B cell (primary cell): ENCODE results near the gene RPS18. TPM values are rescaled to one million over a fixed set of nuclear protein-coding genes. Genes with fewer than 3 reads are reported as not detected.

Source experiments
- ATAC-seq: fragments of 200-7000 bp; cut with Tn5 transposase; one replicate; pipeline ENCODE4 v1.10.0; 2021; ENCODE audit warnings: low read depth, mild to moderate bottlenecking, moderate number of reproducible peaks, moderate library complexity
- CTCF ChIA-PET: fragments of 350-600 bp; sonication (Branson Sonifier 250); formaldehyde crosslinking; loops from one replicate; lab custom pipeline; 2021; ENCODE audit warnings: antibody characterized with exemption, inconsistent platforms; lab: Charles Lee
- POLR2A ChIA-PET: fragments of 350-600 bp; sonication (Branson Sonifier 250); formaldehyde crosslinking; loops from one replicate; lab custom pipeline; 2021; ENCODE audit warnings: antibody characterized with exemption; lab: Charles Lee
- DNase-seq: peaks from one replicate; pipeline ENCODE4 v3.0.0; 2013
- H2AFZ ChIP-seq: 2 replicates; pipeline ENCODE4 v1.6.1; 2012; ENCODE audit warnings: mild to moderate bottlenecking, low read depth, low read length; ENCODE audit not compliant: insufficient read depth, poor library complexity, severe bottlenecking
- H3K27ac ChIP-seq, 2 donors: 1 replicate in 1 of 2; 2 replicates in 1 of 2; pipeline ENCODE4 v1.5.1; 2012 to 2013; ENCODE audit warnings: low read length in 2 of 2, mild to moderate bottlenecking in 2 of 2, moderate library complexity in 1 of 2
- H3K27me3 ChIP-seq, 4 experiments: fragments of 200-600 bp in 1 of 4; sonication (generic) in 1 of 4; replicated peaks in 1 of 4; 1 replicate in 2 of 4; 2 replicates in 2 of 4; pipeline versions ENCODE4 v1.6.1 to v1.7.0; 2013 to 2016; ENCODE audit warnings: low read length in 3 of 4, mild to moderate bottlenecking in 2 of 4, mixed read lengths in 1 of 4, moderate library complexity in 1 of 4; ENCODE audit not compliant: insufficient read depth in 4 of 4, control insufficient read depth in 3 of 4; ENCODE audit errors: control extremely low read depth in 1 of 4
- H3K36me3 ChIP-seq, 2 experiments: replicated peaks in 1 of 2; 1 replicate in 1 of 2; 2 replicates in 1 of 2; pipeline versions ENCODE4 v1.6.1 to v1.7.1; 2013; ENCODE audit warnings: low read length in 1 of 2; ENCODE audit not compliant: insufficient read depth in 2 of 2, control insufficient read depth in 1 of 2; ENCODE audit errors: control extremely low read depth in 1 of 2, extremely low read depth in 1 of 2
- H3K4me1 ChIP-seq, 2 donors: fragments of 200-600 bp in 1 of 2; sonication (generic) in 1 of 2; 1 replicate in 1 of 2; 2 replicates in 1 of 2; pipeline versions ENCODE4 v1.5.1 to v1.6.1; 2013 to 2017; ENCODE audit warnings: low read length in 2 of 2; ENCODE audit not compliant: control insufficient read depth in 2 of 2, insufficient read depth in 2 of 2
- H3K4me2 ChIP-seq: replicated peaks from 2 replicates; pipeline ENCODE3; 2012; ENCODE audit warnings: mild to moderate bottlenecking, low read depth, low read length; ENCODE audit not compliant: poor library complexity, severe bottlenecking
- H3K4me3 ChIP-seq, 5 experiments: fragments of 200-600 bp in 1 of 5; sonication (generic) in 1 of 5; 1 replicate in 3 of 5; 2 replicates in 2 of 5; pipeline versions ENCODE4 v1.5.1 to v1.7.0; 2011 to 2016; ENCODE audit warnings: low read length in 4 of 5, mild to moderate bottlenecking in 4 of 5, low read depth in 2 of 5, control low read depth in 1 of 5, moderate library complexity in 1 of 5; ENCODE audit not compliant: insufficient read depth in 1 of 5; ENCODE audit errors: control extremely low read depth in 1 of 5, extremely low read depth in 1 of 5
- H3K79me2 ChIP-seq: fragments of 200-600 bp; sonication (generic); one replicate; pipeline ENCODE4 v1.6.0; 2016; ENCODE audit warnings: low read length; ENCODE audit not compliant: control insufficient read depth, insufficient read depth
- H3K9ac ChIP-seq: fragments of 200-600 bp; sonication (generic); 2 replicates; pipeline ENCODE4 v1.6.1; 2017; ENCODE audit warnings: mild to moderate bottlenecking, low read length, moderate library complexity
- H3K9me3 ChIP-seq, 3 donors: one replicate each; pipeline versions ENCODE4 v1.6.1 to v1.7.1; 2013; ENCODE audit warnings: low read length in 2 of 3; ENCODE audit not compliant: control insufficient read depth in 2 of 3, insufficient read depth in 1 of 3; ENCODE audit errors: control extremely low read depth in 1 of 3
- H4K20me1 ChIP-seq: 2 replicates; pipeline ENCODE4 v1.6.0; 2012; ENCODE audit warnings: mild to moderate bottlenecking, low read length; ENCODE audit not compliant: insufficient read depth, control insufficient read depth, poor library complexity, severe bottlenecking
- H3K27ac Mint-ChIP-seq: one replicate; pipeline ENCODE4 v1.8.0; 2021; ENCODE audit warnings: mixed read lengths
- H3K27me3 Mint-ChIP-seq: one replicate; pipeline ENCODE4 v1.8.0; 2021; ENCODE audit warnings: mixed read lengths
- H3K4me1 Mint-ChIP-seq: one replicate; pipeline ENCODE4 v1.8.0; 2021; ENCODE audit warnings: mixed read lengths
- H3K4me3 Mint-ChIP-seq: one replicate; pipeline ENCODE4 v1.8.0; 2021; ENCODE audit warnings: mixed read lengths
- H3K9me3 Mint-ChIP-seq: one replicate; pipeline ENCODE4 v1.8.0; 2022; ENCODE audit warnings: mixed read lengths; ENCODE audit not compliant: insufficient read depth
- CTCF ChIP-seq: fragments of 200-600 bp; IDR thresholded peaks from one replicate; pipeline ENCODE4 v1.8.0; 2022; ENCODE audit warnings: antibody characterized with exemption, mild to moderate bottlenecking
- EZH2 ChIP-seq: IDR thresholded peaks from 2 replicates; pipeline ENCODE4 v1.6.1; 2012; ENCODE audit warnings: borderline replicate concordance, low read depth, mild to moderate bottlenecking, moderate library complexity, low read length; ENCODE audit not compliant: insufficient read depth, poor library complexity, severe bottlenecking
- WGBS: methylation state at CpG from one replicate; pipeline ENCODE4 v1.1.5; 2013; ENCODE audit warnings: missing lambda C conversion rate; ENCODE audit not compliant: insufficient coverage; 5-methylcytosine and 5-hydroxymethylcytosine counted together
- intact Hi-C: fragments of 100-400 bp; cut with micrococcal nuclease; formaldehyde crosslinking; loops from one replicate; pipeline ENCODE4 v1.10.0; 2022
- polyA plus RNA-seq: library from polyadenylated mRNA; depleted of rRNA; stranded (reverse); fragments of >200 nt; gene quantifications from 2 replicates; pipeline ENCODE4 v1.2.3, GENCODE V29; 2012
- total RNA-seq, 2 donors: library from RNA; stranded (reverse); fragments of 120-200 nt in 1 of 2; gene quantifications; 1 replicate in 1 of 2; 2 replicates in 1 of 2; pipeline versions ENCODE4 v1.2.3 to v1.2.4, GENCODE V29; 2013 to 2022

RPS18 gene
- total and polyA plus RNA-seq, 2 donors (not counting 1 experiment from before 2014, with no cell fraction given): 3,830 to 5,829 TPM

GRCh38 chr6:33277663-33278391 is 6.0 kb downstream of the RPS18 start:
- intact Hi-C loops: loop anchor here (1.0 kb wide), 3 partner anchors 11 to 67 kb away; partner anchors contain the start of genes PFDN6 and WDR46
- H2AFZ ChIP-seq: peak overlapping the region; percentile 90
- peaks cover 5 to 62% of the 10 kb centered on the region in 2 experiments for H3K36me3 ChIP-seq
- Mint-ChIP-seq H3K4me1 (peaks cover 63% of the 10 kb centered on the region), H3K27me3 (no peaks in the 10 kb centered on the region), H3K4me3 (peak overlapping the region; percentile 92), H3K27ac (peak overlapping the region; percentile 98), H3K9me3 (no peaks in the 10 kb centered on the region)
- ATAC-seq: peak; percentile 9
- H3K9ac ChIP-seq: peak overlapping the region; percentile 91
- ChIA-PET CTCF (interaction anchor here (0.9 to 3.9 kb wide), 19 partner anchors 9 to 330 kb away, joined by 3 to 41 read pairs (median 5); partner anchors contain the start of genes PFDN6, RGL2, TAPBP and WDR46), POLR2A (interaction anchor here (0.6 to 5.1 kb wide), 15 partner anchors 11 to 163 kb away, joined by 3 to 39 read pairs (median 7); partner anchors contain the start of genes KIFC1, PFDN6, RGL2 and RING1)
- peaks cover 30% of the 10 kb centered on the region for H3K79me2 ChIP-seq
- H3K4me3 ChIP-seq: peak overlapping the region; percentile 4 to 86 (median 78)
- no peak for TF ChIP-seq CTCF
- TF ChIP-seq EZH2: no peak
- no peaks in the 10 kb centered on the region for H3K27me3 ChIP-seq
- H3K4me1 ChIP-seq: peaks cover 47 to 61% of the 10 kb centered on the region in 2 donors
- peak; percentile 65 for DNase-seq
- no peaks in the 10 kb centered on the region for H3K9me3 ChIP-seq
- H4K20me1 ChIP-seq: peaks cover 56% of the 10 kb centered on the region
- H3K4me2 ChIP-seq: peak overlapping the region; percentile 95
- peak overlapping the region; percentile 80 to 87 for H3K27ac ChIP-seq
- WGBS: 29% methylated on average over 34 of the region's 39 CpGs

- H4K20me1 ChIP-seq: peaks cover 52% of the 10 kb centered on the region
- WGBS: 86% methylated on average over 8 of the region's 9 CpGs
- Mint-ChIP-seq H3K4me1 (peaks cover 57% of the 10 kb centered on the region), H3K27me3 (no peaks in the 10 kb centered on the region), H3K27ac (peak overlapping the region; percentile 98), H3K9me3 (no peaks in the 10 kb centered on the region), H3K4me3 (peak overlapping the region; percentile 92)
- H3K4me3 ChIP-seq: peak overlapping the region in 1 of 5 experiments; percentile 86
- no peak for TF ChIP-seq EZH2
- no peak for TF ChIP-seq CTCF
- peak overlapping the region; percentile 91 for H3K9ac ChIP-seq
- H3K79me2 ChIP-seq: peaks cover 25% of the 10 kb centered on the region
- CTCF ChIA-PET: interaction anchor here (1.5 to 3.9 kb wide), 9 partner anchors 8 to 148 kb away, joined by 3 to 41 read pairs (median 14); partner anchors contain the start of genes PFDN6, RGL2 and WDR46
- ATAC-seq: no peak
- H3K27ac ChIP-seq: peak overlapping the region; percentile 80 to 87
- H3K4me1 ChIP-seq: peaks cover 42 to 56% of the 10 kb centered on the region in 2 donors
- peaks cover 5 to 60% of the 10 kb centered on the region in 2 experiments for H3K36me3 ChIP-seq
- no peak overlapping the region for H2AFZ ChIP-seq
- intact Hi-C loops: no loop called here
- no peak for DNase-seq
- POLR2A ChIA-PET: interaction anchor here (1.7 to 5.1 kb wide), 6 partner anchors 10 to 43 kb away, joined by 7 to 39 read pairs (median 13); partner anchors contain the start of genes PFDN6, RGL2, WDR46 and ZBTB22
- H3K9me3 ChIP-seq: no peaks in the 10 kb centered on the region
- no peaks in the 10 kb centered on the region for H3K27me3 ChIP-seq
- peak overlapping the region; percentile 95 for H3K4me2 ChIP-seq
These were observed 6.5 kb downstream of the RPS18 start for GRCh38 chr6:33278392-33278741.
